ENCODE data around the gene TRIML1.

DNA sequence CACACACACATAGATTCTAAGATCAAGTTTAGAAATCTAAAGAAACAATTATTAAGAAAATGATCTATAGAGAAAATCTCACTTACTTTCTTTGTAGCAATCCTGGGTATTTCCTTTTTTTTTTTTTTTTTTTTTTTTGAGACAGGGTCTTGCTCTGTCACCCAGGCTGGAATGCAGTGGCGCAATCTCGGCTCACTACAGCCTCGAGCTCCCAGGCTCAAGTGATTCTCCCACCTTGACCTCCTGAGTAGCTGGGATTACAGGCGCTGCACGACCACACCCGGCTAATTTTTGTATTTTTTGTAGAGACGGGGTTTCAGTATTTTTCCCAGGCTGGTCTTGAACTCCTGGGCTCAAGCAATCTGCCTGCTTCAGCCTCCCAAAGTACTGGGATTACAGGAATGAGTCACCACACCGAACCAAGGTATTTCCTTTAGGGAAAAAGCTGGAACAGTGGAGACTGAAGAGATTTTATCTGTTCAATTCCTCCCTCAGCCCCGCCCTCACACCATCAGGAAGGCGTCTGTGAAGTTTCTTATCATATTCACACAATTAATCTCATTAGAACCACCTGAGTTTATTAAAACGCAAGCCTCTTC, 30.0 kb upstream of the TRIML1 start, which contains the start of gene TRIML2:
- TF ChIP-seq RAD21 (conservative IDR thresholded peaks at IDR 0.05) (no peak), EP300 (conservative IDR thresholded peaks at IDR 0.05; ENCODE audit: poor library complexity, severe bottlenecking) (no peak), POLR2AphosphoS5 (IDR thresholded peaks at IDR 0.05) (no peak)
- TF ChIP-seq, protein P1, sequence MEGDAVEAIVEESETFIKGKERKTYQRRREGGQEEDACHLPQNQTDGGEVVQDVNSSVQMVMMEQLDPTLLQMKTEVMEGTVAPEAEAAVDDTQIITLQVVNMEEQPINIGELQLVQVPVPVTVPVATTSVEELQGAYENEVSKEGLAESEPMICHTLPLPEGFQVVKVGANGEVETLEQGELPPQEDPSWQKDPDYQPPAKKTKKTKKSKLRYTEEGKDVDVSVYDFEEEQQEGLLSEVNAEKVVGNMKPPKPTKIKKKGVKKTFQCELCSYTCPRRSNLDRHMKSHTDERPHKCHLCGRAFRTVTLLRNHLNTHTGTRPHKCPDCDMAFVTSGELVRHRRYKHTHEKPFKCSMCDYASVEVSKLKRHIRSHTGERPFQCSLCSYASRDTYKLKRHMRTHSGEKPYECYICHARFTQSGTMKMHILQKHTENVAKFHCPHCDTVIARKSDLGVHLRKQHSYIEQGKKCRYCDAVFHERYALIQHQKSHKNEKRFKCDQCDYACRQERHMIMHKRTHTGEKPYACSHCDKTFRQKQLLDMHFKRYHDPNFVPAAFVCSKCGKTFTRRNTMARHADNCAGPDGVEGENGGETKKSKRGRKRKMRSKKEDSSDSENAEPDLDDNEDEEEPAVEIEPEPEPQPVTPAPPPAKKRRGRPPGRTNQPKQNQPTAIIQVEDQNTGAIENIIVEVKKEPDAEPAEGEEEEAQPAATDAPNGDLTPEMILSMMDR (IDR thresholded peaks at IDR 0.05; ENCODE audit: poor library complexity, severe bottlenecking): no peak

Data from neural cell (in vitro differentiated cells).